ENCODE measurements around the gene ITCH. TPM values are rescaled to one million over a fixed set of nuclear protein-coding genes. Genes with fewer than 3 reads are reported as not detected.

ITCH gene
- total and polyA plus RNA-seq, 2 donors (not counting 3 experiments of a cell fraction or from before 2014, with no cell fraction given): 6.4 to 57.4 TPM

- H3K9me3 ChIP-seq (replicated peaks; ENCODE audit: control insufficient read depth, insufficient read depth, low read length): no peaks in the 10 kb centered on the region
- no peaks in the 10 kb centered on the region for H3K27me3 ChIP-seq (ENCODE audit: control insufficient read depth in 2 of 2, insufficient read depth in 2 of 2, low read length in 2 of 2)
- dilution Hi-C loops (cut with MboI; ENCODE audit: extremely low pct_ligation_motif_present, low sequenced_read_pairs): no loop called here
- H3K4me1 ChIP-seq (ENCODE audit: control insufficient read depth, extremely low read depth, insufficient read depth, low read length): peaks cover 13% of the 10 kb centered on the region
- intact Hi-C loops (cut with micrococcal nuclease): no loop called here
- H3K27ac ChIP-seq (ENCODE audit: insufficient read depth, low read depth, low read length): no peak overlapping the region
- peak; percentile 45 for DNase-seq (ENCODE audit: low read depth, low spot score)
- peak overlapping the region; percentile 52 for H3K4me2 ChIP-seq (ENCODE audit: insufficient read depth, low read length)
- no peak overlapping the region for H2AFZ ChIP-seq (ENCODE audit: low read depth, low read length)
- no peak overlapping the region for H3K4me3 ChIP-seq (replicated peaks in 1 of 3; ENCODE audit: insufficient read depth in 1 of 3, low read depth in 1 of 3, low read length in 3 of 3)
- POLR2A ChIA-PET: no interaction called here
- no peaks in the 10 kb centered on the region for H3K9me1 ChIP-seq (replicated peaks; ENCODE audit: control insufficient read depth, extremely low read depth, insufficient read depth, low read length)
- no peak overlapping the region for H3K9ac ChIP-seq (replicated peaks; ENCODE audit: extremely low read depth, insufficient read depth, low read length)
- CTCF ChIA-PET: interaction anchor here (1.1 to 1.2 kb wide), 2 partner anchors 102 to 224 kb away, joined by 3 to 7 read pairs; no protein-coding TSS in a partner anchor
- BruUV-seq (replicated peaks): no TSS peak
- H3K79me2 ChIP-seq (ENCODE audit: control insufficient read depth, insufficient read depth, low read length): peaks cover 14% of the 10 kb centered on the region
- peaks cover 2% of the 10 kb centered on the region for H4K20me1 ChIP-seq (replicated peaks; ENCODE audit: control insufficient read depth, extremely low read depth, insufficient read depth, low read length)
- FAIRE-seq: peak; percentile 54
- TF ChIP-seq JUN (IDR thresholded peaks at IDR 0.05; ENCODE audit: borderline replicate concordance, insufficient read depth, insufficient read length, low read depth) (peak; percentile 4), POLR2A (IDR thresholded peaks at IDR 0.05; ENCODE audit: low read depth, low read length) (no peak), FOS (IDR thresholded peaks at IDR 0.05; ENCODE audit: borderline replicate concordance, insufficient read depth, low read length) (no peak)
- H3K36me3 ChIP-seq (ENCODE audit: control insufficient read depth in 2 of 2, extremely low read depth in 1 of 2, insufficient read depth in 2 of 2, low read length in 2 of 2): peaks cover 0 to 14% of the 10 kb centered on the region in 2 experiments
Observed at GRCh38 chr20:34415079-34415478, 52.0 kb downstream of the ITCH start.

GRCh38 chr20:34420146-34420545 lies 57.1 kb downstream of the ITCH start:
- Histone ChIP-seq H3K4me2 (ENCODE audit: insufficient read depth, low read length) (peak overlapping the region; percentile 16), H3K9me1 (replicated peaks; ENCODE audit: control insufficient read depth, extremely low read depth, insufficient read depth, low read length) (no peaks in the 10 kb centered on the region), H3K79me2 (ENCODE audit: control insufficient read depth, insufficient read depth, low read length) (peaks cover 18% of the 10 kb centered on the region), H3K9me3 (replicated peaks; ENCODE audit: control insufficient read depth, insufficient read depth, low read length) (no peaks in the 10 kb centered on the region), H3K9ac (replicated peaks; ENCODE audit: extremely low read depth, insufficient read depth, low read length) (no peak overlapping the region), H3K4me3 (replicated peaks in 1 of 3; ENCODE audit: insufficient read depth in 1 of 3, low read depth in 1 of 3, low read length in 3 of 3) (no peak overlapping the region), H3K27ac (ENCODE audit: insufficient read depth, low read depth, low read length) (no peak overlapping the region), H2AFZ (ENCODE audit: low read depth, low read length) (no peak overlapping the region), H3K4me1 (ENCODE audit: control insufficient read depth, extremely low read depth, insufficient read depth, low read length) (peaks cover 7% of the 10 kb centered on the region), H3K27me3 (ENCODE audit: control insufficient read depth in 2 of 2, insufficient read depth in 2 of 2, low read length in 2 of 2) (no peaks in the 10 kb centered on the region), H3K36me3 (ENCODE audit: control insufficient read depth in 2 of 2, extremely low read depth in 1 of 2, insufficient read depth in 2 of 2, low read length in 2 of 2) (peaks cover 6 to 11% of the 10 kb centered on the region in 2 experiments), H4K20me1 (replicated peaks; ENCODE audit: control insufficient read depth, extremely low read depth, insufficient read depth, low read length) (no peaks in the 10 kb centered on the region)
- dilution Hi-C loops (cut with MboI; ENCODE audit: extremely low pct_ligation_motif_present, low sequenced_read_pairs): no loop called here
- peak; percentile 15 for FAIRE-seq
- intact Hi-C loops (cut with micrococcal nuclease): no loop called here
- DNase-seq (ENCODE audit: low read depth, low spot score): peak; percentile 61
- BruUV-seq (replicated peaks): no TSS peak
- CTCF ChIA-PET: interaction anchor here (0.8 to 2.2 kb wide), 4 partner anchors 10 to 230 kb away, joined by 3 to 16 read pairs (median 3); no protein-coding TSS in a partner anchor
- TF ChIP-seq POLR2AphosphoS5 (IDR thresholded peaks at IDR 0.05; ENCODE audit: insufficient read depth, low read depth, low read length) (no peak), MYC (IDR thresholded peaks at IDR 0.05; ENCODE audit: low read depth, low read length) (no peak), JUN (IDR thresholded peaks at IDR 0.05; ENCODE audit: borderline replicate concordance, insufficient read depth, insufficient read length, low read depth) (no peak), GATA2 (IDR thresholded peaks at IDR 0.05; ENCODE audit: insufficient read depth, insufficient read length, low read depth, low read length) (no peak), CTCF (IDR thresholded peaks at IDR 0.05; ENCODE audit: extremely low read depth in 1 of 2, insufficient read depth in 1 of 2, low read depth in 1 of 2, low read length in 2 of 2) (no peak), FOS (IDR thresholded peaks at IDR 0.05; ENCODE audit: borderline replicate concordance, insufficient read depth, low read length) (no peak), POLR2A (IDR thresholded peaks at IDR 0.05; ENCODE audit: low read depth, low read length) (no peak), EZH2 (IDR thresholded peaks at IDR 0.05; ENCODE audit: borderline replicate concordance, low read depth, low read length, severe bottlenecking) (no peak)
- TF ChIP-seq, protein P1, sequence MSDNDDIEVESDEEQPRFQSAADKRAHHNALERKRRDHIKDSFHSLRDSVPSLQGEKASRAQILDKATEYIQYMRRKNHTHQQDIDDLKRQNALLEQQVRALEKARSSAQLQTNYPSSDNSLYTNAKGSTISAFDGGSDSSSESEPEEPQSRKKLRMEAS (IDR thresholded peaks at IDR 0.05; ENCODE audit: insufficient read depth, insufficient read length): no peak
- POLR2A ChIA-PET: no interaction called here

All from endothelial cell of umbilical vein (primary cell).